BLaER1 (cell line): ENCODE results near the gene LRRN4CL.
A peak's percentile ranks its signal among the peaks of the same experiment; 100 is the strongest.

Experiments
- H3K27ac ChIP-seq: shearing (Covaris generic); formaldehyde crosslinking; 2 replicates; pipeline ENCODE4 v1.8.1; 2022
- H3K27me3 ChIP-seq: shearing (Covaris generic); formaldehyde crosslinking; 2 replicates; pipeline ENCODE4 v1.8.1; 2022
- H3K36me3 ChIP-seq: shearing (Covaris generic); formaldehyde crosslinking; 2 replicates; pipeline ENCODE4 v1.8.1; 2022
- H3K4me1 ChIP-seq: shearing (Covaris generic); formaldehyde crosslinking; 2 replicates; pipeline ENCODE4 v1.8.1; 2022
- H3K4me2 ChIP-seq: shearing (Covaris generic); formaldehyde crosslinking; 2 replicates; pipeline ENCODE4 v1.8.1; 2022
- H3K4me3 ChIP-seq: shearing (Covaris generic); formaldehyde crosslinking; 2 replicates; pipeline ENCODE4 v1.8.1; 2022
- H3K9ac ChIP-seq: shearing (Covaris generic); formaldehyde crosslinking; 2 replicates; pipeline ENCODE4 v1.8.1; 2022
- H3K9me3 ChIP-seq: shearing (Covaris generic); formaldehyde crosslinking; 2 replicates; pipeline ENCODE4 v1.8.1; 2022
- H4K20me1 ChIP-seq: shearing (Covaris generic); formaldehyde crosslinking; 2 replicates; pipeline ENCODE4 v1.8.1; 2022
- Cebpa-rat ChIP-seq: shearing (Covaris generic); IDR thresholded peaks from 2 replicates; pipeline ENCODE4 v1.8.1; 2022

Gene LRRN4CL

DNA sequence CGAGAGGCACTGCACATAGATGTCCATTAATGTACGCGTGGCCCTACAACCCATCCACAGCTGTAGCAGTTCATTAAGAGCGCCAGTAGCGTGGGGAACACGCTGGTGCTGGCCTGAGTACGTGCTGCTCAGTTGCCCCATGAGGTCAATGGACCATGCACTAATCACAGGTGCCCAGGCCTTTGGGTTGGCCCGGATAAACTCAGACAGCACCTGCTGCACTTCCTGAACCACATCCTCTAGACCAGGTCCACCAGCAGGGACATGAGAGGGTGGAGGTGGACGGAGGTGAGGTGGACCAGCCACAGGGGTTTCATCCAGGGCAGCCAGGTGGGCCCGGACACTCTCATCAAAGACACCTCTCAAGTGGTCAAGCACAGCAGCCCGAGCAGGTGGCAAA, 39.8 kb downstream of the LRRN4CL start:
- no peak overlapping the region for H3K27ac ChIP-seq
- H3K4me2 ChIP-seq = no peak overlapping the region
- H3K27me3 ChIP-seq = no peaks in the 10 kb centered on the region
- H3K4me1 ChIP-seq = peaks cover 49% of the 10 kb centered on the region
- H3K9me3 ChIP-seq = no peaks in the 10 kb centered on the region
- H3K36me3 ChIP-seq = peaks cover 49% of the 10 kb centered on the region
- no peak overlapping the region for H3K4me3 ChIP-seq
- H4K20me1 ChIP-seq = peaks cover 63% of the 10 kb centered on the region
- TF ChIP-seq Cebpa-rat = no peak
- H3K9ac ChIP-seq = peak overlapping the region; percentile 45; the same call in 1 of the 2 replicates

DNA sequence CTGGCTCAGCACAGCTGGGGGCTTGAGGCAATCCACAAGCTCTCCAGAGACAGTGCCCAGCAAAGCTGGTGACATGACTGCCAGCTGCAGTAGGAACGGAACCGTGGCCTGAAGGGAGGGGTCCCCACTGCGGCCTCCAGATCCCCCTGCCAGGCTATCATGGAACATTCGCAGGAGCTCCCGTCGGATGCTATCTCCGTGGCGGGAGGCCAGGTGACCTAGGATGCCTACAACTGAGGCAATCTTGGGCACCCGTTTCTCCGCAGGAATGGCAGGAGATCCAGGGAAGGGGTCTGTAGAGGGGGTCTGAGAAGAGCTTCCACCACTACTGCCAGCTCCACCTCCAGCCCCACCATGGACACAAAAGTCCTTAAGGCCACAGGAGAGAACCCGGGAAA, 40.4 kb downstream of the LRRN4CL start:
- Histone ChIP-seq H3K27me3 (no peaks in the 10 kb centered on the region), H4K20me1 (peaks cover 68% of the 10 kb centered on the region), H3K4me3 (no peak overlapping the region), H3K36me3 (peaks cover 54% of the 10 kb centered on the region), H3K9me3 (no peaks in the 10 kb centered on the region), H3K9ac (peak overlapping the region; percentile 45), H3K27ac (no peak overlapping the region), H3K4me2 (no peak overlapping the region), H3K4me1 (peaks cover 53% of the 10 kb centered on the region)
- no peak for TF ChIP-seq Cebpa-rat

DNA sequence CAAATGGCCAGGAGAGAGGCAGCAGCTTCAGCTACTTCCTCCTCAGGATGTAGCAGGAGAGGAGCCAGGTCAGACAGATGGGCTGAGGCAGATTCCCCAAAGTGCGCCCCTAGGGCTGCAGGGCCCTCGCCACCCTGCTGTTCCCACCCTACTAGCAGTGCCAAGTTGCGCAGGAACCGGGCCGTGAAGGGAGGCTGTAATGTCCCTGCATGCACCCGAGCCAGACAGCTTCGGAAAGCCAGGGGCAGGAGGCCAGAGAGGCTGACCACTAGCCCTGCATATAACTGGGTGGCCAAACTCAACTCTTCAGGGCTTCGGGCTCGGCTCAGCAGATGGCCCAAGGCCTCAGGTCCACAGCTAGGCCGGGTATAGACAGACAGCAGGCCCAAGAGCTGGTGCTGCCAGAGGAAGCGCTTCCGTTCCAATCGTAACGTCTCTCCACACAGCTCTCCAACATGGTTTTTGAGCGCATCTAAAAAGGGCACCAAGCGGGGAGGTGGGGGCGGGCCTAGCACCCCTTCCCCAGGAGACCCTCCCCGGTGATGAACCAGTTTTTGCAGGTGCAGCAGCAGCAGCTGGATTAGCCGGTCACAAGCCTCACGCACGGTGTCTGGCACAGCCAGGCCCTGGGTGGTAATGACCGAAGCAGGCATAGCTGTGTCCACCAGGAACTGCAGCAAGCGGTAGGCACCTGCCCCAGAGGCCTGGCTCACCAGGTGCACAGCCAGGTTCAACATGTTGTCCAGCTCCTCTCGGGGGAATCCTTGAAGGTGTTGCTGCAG, 41.0 kb downstream of the LRRN4CL start:
- peaks cover 60% of the 10 kb centered on the region for H3K36me3 ChIP-seq
- peaks cover 74% of the 10 kb centered on the region for H4K20me1 ChIP-seq
- no peak overlapping the region for H3K4me3 ChIP-seq
- H3K4me2 ChIP-seq = no peak overlapping the region
- peaks cover 53% of the 10 kb centered on the region for H3K4me1 ChIP-seq
- TF ChIP-seq Cebpa-rat = no peak
- no peaks in the 10 kb centered on the region for H3K9me3 ChIP-seq
- H3K27me3 ChIP-seq = no peaks in the 10 kb centered on the region
- H3K27ac ChIP-seq = no peak overlapping the region
- H3K9ac ChIP-seq = peak overlapping the region; percentile 45

DNA sequence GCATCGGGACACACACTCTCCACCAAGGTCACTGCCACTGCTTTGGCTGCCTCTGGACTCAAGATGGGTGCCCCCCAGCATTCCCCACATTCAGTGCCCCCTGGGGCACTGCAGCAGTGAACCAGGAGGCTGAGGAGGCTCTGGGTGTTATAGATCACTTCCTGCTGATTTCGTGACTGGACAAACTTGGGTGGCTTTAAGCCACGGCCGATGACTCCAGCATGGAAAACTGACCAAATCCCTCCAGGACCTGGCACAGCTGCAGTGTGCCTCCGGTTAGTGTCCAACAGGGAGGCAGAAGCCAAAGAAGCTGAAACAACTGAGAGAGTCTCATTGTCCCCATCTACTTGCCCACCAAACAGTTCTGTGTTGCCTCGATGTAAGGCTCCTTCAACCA, 41.7 kb downstream of the LRRN4CL start:
- Histone ChIP-seq H3K36me3 (peaks cover 68% of the 10 kb centered on the region), H3K4me1 (peaks cover 53% of the 10 kb centered on the region), H3K4me2 (0 out of 2 replicates have a peak overlapping the region, but pooled peaks have one; percentile 47), H3K27me3 (no peaks in the 10 kb centered on the region), H4K20me1 (peaks cover 79% of the 10 kb centered on the region), H3K27ac (no peak overlapping the region), H3K9me3 (no peaks in the 10 kb centered on the region), H3K9ac (0 out of 2 replicates have a peak overlapping the region, but pooled peaks have one; percentile 23), H3K4me3 (no peak overlapping the region)
- no peak for TF ChIP-seq Cebpa-rat

DNA sequence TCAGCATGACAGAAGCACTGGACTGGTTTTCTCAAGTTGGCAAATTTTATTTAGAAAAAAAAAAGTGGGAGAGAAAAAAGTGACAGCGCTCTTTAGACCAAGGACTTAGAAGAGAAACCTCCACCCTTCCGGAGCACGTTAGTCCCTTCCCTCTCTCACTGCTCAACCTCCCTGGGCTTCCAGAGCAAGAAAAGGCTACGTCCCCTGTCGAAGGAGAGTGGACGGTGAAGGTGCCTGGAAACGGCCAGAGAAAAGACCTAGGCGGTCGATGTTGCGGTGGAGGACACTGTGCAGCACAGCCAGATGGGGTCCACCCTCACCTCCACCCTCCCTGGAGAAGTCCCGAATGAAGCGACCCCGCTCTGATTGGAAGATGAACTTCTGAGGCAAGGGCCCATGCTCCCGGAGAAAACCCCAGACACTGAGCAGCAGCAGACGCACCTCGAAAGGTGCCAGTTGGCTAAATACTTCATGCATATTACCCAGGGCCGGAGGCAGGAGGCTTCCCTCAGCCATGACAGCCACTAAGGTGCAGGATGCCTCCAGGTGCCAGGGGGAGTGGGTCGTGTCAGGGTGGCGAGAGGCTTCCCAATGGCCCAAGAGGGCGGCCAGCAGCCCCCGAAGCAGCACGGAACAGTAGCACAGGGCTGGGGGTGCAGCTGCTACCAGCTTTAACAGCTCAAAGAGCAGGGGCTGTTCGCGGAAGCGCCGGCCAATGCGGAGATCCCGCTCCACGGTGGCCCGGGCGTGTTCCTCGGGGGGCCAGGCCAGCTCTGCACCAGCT, 42.3 kb downstream of the LRRN4CL start:
- no peaks in the 10 kb centered on the region for H3K9me3 ChIP-seq
- no peak overlapping the region for H3K27ac ChIP-seq

DNA sequence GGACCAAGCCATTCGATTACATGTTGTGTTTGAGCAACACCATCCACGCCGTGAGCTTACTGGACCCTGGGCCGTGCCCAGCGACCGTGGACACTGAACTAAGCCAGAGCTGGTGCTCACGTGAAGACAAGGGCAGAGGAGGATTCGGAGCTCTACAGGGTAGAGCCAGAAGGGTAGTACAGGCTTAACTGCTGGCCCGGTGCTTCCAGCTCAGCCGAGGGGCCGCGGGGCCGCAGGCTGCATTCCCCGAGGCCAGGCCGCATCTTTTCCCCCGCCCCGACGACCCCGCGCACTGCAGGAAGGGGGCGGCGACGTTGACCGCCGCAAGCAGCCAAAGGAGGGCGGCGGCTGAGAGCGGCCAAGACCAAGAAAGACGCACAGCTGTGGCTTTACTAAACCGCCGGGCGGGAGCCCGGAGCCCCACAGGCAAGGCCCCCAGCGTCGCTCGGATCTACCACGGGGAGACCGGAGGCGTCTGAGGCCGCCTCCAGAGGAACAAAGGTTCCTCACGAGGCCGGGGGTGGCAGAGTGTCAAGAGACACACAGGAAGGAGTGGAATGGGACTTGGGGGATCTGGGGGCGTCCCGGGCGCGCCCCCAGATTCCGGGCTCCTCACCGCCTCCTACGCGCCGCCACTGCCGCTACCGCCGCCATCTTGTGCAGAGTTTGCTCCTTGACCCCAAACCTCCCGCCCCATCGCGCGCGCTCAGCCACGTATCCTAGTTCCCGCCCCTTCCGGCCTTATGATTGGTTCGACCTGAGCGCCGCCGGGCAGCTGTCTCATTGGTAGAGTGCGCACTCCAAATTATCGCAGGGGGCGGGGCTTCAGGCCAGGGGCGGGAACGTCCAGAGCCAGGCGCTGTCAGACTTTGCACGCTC, 43.1 kb downstream of the LRRN4CL start, which contains the start of gene GANAB:
TSS of gene GANAB (minus strand) at position 668 of the 879 bp plus-strand sequence. CDS start at position 654, 14 bp downstream.
- H3K4me2 ChIP-seq = peak within 1 kb of the TSS; percentile 92

More for the DNA sequence above, 42.3 kb downstream of the LRRN4CL start:
- no peak for TF ChIP-seq Cebpa-rat
- H3K4me3 ChIP-seq = peak overlapping the region; percentile 97; the same call in 1 of the 2 replicates
- H4K20me1 ChIP-seq = peaks cover 80% of the 10 kb centered on the region
- peak overlapping the region; percentile 47 for H3K4me2 ChIP-seq
- H3K9ac ChIP-seq = peak overlapping the region; percentile 48; the same call in 1 of the 2 replicates
- no peaks in the 10 kb centered on the region for H3K27me3 ChIP-seq
- H3K36me3 ChIP-seq = peaks cover 74% of the 10 kb centered on the region
- peaks cover 53% of the 10 kb centered on the region for H3K4me1 ChIP-seq

DNA sequence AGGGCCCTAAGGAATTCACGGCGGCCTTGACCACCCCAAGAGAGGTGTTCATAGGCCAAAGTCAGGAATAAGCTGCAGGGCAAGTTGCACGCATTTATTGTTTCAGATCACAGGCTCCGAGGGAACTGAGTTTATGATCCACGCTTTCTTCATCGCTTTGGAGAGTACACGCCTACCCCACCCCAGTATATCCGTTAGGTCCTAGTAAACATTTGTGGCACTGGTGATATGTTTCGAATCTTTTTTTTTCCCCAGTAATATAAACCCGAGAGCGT, 43.7 kb downstream of the LRRN4CL start:
- peaks cover 76% of the 10 kb centered on the region for H3K36me3 ChIP-seq
- H3K9me3 ChIP-seq = no peaks in the 10 kb centered on the region
- H3K4me3 ChIP-seq = peak overlapping the region; percentile 97
- peaks cover 88% of the 10 kb centered on the region for H4K20me1 ChIP-seq
- no peaks in the 10 kb centered on the region for H3K27me3 ChIP-seq
- no peak for TF ChIP-seq Cebpa-rat
- H3K27ac ChIP-seq = peak overlapping the region; percentile 97
- peak overlapping the region; percentile 98 for H3K9ac ChIP-seq
- H3K4me2 ChIP-seq = peak overlapping the region; percentile 92
- H3K4me1 ChIP-seq = peaks cover 58% of the 10 kb centered on the region

More for the DNA sequence above, 43.1 kb downstream of the LRRN4CL start, which contains the start of gene GANAB:
- H3K4me1 ChIP-seq = peaks cover 53% of the 10 kb centered on the region
- H3K4me3 ChIP-seq = peak within 1 kb of the TSS; percentile 97
- no peaks in the 10 kb centered on the region for H3K9me3 ChIP-seq
- H3K27me3 ChIP-seq = no peaks in the 10 kb centered on the region
- H4K20me1 ChIP-seq = peaks cover 88% of the 10 kb centered on the region
- H3K27ac ChIP-seq = peak within 1 kb of the TSS; percentile 97
- TF ChIP-seq Cebpa-rat = no peak
- H3K9ac ChIP-seq = peak within 1 kb of the TSS; percentile 98
- peaks cover 76% of the 10 kb centered on the region for H3K36me3 ChIP-seq

DNA sequence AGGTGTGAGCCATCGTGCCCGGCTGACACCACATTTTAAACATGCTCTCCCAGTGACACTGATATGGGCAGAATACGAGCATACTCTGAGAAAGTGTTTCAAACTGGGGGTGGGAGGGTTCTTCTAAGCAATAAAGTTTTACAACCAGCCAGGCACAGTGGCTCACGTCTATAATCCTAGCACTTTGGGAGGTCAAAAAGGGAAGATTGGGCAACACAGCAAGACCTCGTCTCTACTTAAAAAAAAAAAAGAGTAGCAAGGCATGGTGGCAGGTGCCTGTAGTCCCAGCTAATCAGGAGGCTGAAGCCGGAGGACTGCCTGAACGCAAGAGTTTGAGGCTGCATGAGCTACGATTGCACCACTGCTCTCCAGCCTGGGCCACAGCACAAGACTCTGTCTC, 45.1 kb downstream of the LRRN4CL start:
- Histone ChIP-seq H3K4me2 (peak overlapping the region; percentile 92; the same call in 1 of the 2 replicates), H3K4me1 (peaks cover 54% of the 10 kb centered on the region), H3K27me3 (no peaks in the 10 kb centered on the region), H3K9ac (no peak overlapping the region), H3K27ac (no peak overlapping the region), H4K20me1 (peaks cover 89% of the 10 kb centered on the region), H3K9me3 (no peaks in the 10 kb centered on the region), H3K36me3 (peaks cover 73% of the 10 kb centered on the region), H3K4me3 (no peak overlapping the region)
- TF ChIP-seq Cebpa-rat = no peak
